ENCODE data around the gene LRP11.
"Not testable (repeated sequence)": the region's sequence is repeated elsewhere in the genome, so short reads cannot be mapped to it uniquely, and the experiment has no call there.

Gene LRP11, protein sequence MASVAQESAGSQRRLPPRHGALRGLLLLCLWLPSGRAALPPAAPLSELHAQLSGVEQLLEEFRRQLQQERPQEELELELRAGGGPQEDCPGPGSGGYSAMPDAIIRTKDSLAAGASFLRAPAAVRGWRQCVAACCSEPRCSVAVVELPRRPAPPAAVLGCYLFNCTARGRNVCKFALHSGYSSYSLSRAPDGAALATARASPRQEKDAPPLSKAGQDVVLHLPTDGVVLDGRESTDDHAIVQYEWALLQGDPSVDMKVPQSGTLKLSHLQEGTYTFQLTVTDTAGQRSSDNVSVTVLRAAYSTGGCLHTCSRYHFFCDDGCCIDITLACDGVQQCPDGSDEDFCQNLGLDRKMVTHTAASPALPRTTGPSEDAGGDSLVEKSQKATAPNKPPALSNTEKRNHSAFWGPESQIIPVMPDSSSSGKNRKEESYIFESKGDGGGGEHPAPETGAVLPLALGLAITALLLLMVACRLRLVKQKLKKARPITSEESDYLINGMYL

DNA sequence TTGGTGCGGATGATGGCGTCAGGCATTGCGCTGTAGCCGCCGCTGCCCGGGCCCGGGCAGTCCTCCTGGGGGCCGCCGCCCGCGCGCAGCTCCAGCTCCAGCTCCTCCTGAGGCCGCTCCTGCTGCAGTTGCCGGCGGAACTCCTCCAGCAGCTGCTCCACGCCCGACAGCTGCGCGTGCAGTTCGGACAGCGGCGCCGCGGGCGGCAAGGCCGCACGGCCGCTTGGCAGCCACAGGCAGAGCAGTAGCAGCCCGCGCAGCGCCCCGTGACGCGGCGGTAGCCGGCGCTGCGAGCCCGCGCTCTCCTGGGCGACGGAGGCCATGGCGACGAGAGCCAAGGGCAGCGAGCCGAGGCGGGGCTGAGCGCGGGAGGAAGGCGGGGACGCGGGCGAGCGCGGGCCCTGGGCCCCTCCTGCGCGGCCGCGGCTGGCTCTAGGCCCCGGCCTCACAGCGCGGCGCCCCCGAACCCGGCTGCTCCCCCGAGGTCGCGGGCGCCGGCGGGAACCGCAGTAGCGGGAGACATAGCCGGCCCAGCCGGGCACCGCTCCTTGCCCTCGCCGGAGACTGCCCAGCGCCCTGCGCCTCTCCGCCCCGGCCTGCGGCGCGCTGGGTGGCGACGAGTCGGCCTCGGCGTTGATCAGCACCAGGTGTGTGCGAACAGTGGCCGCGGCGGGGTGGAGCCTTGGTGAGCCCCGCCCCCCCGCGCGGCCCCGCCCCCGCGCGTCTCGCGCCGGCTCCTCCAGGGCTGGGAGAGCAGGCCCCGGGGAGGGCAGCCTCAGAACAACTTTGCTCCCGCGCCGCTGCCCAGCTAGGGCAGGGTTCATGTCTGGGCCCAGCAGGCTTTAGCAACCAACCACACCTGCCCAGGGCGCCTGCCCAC lies at the start of gene LRP11:
TSS of gene LRP11 (minus strand) at position 662 of the 880 bp plus-strand sequence. CDS start at position 323, 339 bp downstream.
- DNase-seq (ENCODE audit: low read depth in 2 of 2): peak; percentile 55 to 63

DNA sequence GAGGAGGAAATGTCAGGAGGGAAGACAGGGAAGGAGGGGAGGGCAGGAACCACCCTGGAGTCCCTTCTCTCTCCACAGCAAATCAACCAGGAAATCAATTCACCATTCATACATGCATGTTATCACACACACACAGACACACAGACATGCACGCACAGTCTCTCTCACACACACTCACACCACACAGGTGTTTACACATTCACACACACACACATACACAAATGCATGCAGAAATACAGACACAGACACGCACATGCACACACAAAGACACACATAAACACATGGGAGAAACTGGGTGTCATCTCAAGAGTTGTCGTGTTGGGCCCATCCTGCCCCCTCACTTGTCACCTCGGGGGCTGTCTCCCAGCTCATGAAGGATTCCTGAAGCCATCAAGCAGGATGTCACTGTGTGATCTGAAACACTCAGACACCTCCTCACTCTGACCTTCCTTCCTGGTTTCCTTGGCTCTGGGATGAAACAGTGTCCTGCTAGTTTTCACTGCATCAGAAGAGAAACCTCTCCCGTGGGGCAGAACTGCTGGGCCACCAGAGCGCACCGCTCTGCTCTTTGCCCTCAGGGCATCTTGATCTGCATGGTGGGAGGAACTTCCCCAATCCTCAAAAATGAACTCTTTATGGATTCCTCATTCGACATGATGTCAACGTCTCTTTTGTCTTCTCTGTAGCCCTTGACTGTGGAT lies 49.5 kb upstream of the LRP11 start:
- no peak for DNase-seq (ENCODE audit: low read depth in 2 of 2)

DNA sequence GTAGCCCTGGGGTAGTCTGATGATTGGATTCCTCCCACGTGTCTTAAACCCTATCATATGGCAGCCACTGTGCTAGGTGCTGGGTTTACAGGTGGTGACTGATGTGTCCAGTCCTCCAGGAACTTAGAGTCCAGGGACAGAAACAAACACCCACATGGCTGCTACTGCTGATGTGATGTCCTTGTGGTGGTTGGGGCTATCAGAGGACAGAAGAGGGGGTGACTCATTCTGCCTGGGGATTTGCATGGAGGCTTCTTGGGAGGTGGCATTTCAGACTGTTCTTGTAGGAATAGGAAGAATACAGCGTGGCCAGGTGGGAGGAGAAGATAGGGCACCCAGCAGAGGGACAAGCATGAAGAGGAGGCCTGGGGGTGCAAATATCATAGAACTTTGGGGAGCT lies 48.9 kb upstream of the LRP11 start:
- no peak for DNase-seq (ENCODE audit: low read depth in 2 of 2)

DNA sequence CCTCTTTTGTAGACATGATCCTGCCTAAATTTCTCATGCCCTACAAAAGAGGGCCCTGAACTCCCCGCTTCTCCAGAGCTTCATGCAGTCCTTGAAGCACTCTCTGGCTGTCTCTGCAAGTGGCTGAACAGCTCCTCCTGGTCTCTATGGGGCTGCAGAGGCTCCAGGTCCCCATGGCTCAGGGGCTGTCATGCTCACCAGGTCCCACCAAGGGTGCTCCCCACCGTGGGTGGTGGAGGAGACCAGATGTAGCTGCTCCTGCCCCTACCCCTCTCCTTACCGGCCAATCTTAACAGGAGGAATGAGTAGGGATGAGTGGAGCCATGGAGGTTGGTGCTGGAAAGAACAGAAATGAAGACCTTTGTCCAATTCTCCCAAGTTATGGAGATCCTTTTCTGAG lies 48.5 kb upstream of the LRP11 start:
- DNase-seq (ENCODE audit: low read depth in 2 of 2): not testable (repeated sequence)

DNA sequence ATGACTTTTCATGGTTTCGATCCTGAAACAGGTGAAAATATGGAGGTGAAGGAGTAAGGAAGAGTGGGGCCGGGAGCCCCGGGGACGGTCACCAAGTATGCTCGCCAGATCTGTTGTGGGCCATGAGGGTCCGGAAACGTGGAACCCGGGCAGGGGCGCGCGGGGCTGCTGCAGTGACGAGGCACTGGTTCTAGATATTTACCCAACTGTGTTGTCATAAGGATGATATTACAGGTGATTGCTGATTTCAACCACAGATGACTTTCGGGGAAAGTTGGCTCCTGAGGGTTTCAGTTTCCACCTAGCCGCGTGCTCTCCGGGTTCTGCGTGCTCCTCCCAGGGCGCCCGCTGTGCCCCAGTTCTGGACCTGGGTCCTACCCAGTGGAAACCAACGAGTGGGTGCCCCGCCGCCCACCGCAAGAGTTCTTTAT lies 46.6 kb upstream of the LRP11 start:
- no peak for DNase-seq (ENCODE audit: low read depth in 2 of 2)

DNA sequence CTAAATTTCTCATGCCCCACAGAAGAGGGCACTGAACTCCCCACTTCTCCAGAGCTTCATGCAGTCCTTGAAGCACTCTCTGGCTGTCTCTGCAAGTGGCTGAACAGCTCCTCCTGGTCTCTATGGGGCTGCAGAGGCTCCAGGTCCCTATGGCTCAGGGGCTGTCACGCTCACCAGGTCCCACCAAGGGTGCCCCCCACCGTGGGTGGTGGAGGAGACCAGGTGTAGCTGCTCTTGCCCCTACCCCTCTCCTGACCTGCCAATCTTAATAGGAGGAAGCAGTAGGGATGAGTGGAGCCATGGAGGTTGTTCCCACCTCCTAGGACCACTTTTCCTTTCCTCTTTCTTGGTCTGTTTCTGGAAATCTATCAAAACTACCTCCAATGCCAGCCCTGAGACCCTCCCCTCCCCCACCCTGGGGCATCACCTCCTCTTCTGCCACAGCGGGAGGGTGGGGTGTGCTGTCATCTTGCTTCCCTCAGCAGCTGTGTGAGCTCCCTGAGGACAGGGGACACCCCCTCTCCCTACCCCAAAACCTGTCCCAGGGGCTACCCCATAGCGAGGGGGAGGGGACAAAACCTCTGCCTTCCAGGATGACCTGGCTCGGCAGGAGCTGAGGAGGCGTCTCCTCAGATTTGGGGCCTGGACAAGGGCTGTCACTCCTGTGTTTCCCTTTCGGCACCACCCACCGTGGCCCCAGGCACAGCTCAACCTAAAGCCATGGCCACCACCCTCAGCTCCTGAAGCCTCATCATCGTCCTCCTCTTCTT lies 45.7 kb upstream of the LRP11 start:
- no peak for DNase-seq (ENCODE audit: low read depth in 2 of 2)

DNA sequence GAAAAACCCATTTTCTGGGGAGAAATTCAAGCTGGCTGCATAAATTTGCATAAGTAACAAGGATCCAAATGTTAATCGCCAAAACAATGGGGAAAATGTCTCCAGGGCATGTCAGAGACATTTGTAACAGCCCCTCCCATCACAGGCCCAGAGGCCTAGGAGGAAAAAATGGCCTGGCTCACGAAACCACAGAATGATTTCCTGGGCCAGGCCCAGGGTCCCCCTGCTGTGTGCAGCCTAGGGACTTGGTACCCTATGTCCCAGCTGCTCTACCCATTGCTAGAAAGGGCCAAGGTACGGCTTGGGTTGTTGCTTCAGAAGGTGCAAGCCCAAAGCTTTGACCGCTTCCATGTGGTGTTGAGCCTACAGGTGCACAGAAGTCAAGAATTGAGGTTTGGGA lies 44.3 kb upstream of the LRP11 start:
- not testable (repeated sequence) for DNase-seq (ENCODE audit: low read depth in 2 of 2)

DNA sequence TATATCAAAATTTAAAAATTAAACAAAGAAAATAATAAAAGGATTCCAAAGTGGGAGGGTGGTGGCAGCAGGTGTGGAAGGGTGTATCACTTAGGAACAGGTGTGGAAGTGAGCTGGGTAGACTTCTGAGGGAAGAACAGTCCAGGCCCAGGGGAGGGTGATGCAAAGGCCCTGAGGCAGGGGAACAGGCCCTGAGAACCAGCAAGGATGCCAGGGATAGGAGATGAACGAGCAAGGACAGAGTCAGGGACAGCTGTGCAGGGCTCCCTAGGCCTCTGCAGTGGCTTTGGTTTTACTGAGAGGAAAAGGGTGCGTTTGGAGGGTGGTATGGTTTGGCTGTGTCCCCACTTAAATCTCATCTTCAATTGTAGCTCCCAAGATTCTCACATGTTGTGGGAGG lies 43.2 kb upstream of the LRP11 start:
- no peak for DNase-seq (ENCODE audit: low read depth in 2 of 2)

DNA sequence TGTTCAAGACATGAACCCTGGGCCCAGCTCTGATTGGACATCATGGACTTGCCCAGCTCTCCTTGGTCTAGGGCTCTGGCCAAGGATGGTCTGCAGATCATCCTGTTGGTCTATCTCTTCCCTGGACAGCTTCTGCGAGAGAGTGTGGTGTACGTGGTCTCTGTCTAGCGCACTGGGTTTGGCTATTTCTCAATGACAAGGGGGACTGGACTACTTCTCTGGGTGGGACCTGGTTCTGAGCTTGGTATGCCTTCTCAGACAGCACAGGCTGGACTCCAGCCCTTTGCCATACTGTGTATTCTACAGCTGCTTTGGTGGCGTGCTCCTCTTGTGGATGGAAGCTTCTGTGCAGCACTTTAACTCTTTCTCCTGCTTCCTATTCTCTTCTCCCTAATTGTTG lies 42.2 kb upstream of the LRP11 start:
- DNase-seq (ENCODE audit: low read depth in 2 of 2): no peak

DNA sequence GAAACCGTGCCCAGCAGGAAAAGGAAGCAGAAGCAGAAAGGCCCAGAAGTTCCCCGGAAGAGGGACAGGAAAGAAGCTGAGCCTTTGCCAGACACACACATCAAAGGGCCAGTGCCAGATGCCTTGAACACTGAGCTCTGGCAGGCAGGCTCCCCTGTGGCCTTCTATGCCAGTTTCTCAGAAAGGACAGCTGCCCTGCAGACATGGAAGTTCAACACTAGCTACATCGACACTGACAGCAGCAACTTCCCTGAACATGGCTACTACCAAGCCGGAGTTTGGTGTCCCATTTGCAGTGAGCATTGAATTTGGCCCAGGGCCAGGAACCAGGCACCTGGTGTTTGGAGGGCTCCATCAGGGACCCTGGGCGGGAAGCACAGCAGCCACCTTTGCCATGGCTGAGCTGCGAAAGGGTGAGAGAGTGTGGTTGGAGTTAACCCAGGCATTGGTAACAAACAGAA lies 41.8 kb upstream of the LRP11 start:
- DNase-seq (ENCODE audit: low read depth in 2 of 2): no peak

DNA sequence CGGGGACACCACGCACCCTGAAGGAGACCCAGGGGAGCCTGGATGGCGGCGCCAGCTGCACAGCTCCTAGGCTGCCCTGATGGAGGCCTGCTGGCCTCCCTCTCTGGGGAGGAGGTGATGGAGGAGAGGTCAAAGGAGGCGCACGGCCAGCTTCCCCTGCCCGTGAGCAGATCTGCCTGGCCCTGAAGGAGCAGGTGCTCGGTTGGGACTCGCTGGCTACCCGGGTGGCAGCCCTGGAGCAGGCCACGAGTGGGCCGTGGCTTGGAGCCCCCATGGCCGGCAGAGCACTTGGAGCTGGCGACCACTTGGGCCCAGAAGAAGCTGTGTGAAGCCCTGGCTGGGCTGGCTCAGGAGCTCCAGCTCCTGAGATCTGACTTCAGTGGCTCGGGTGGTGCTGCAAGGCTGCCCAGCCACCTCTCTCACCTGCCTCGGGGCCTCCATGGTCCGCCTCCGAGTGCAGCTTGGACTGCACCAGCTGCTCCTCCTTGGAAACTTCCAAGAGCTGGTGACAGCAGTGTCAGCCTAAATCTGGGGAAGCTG lies 41.3 kb upstream of the LRP11 start:
- DNase-seq (ENCODE audit: low read depth in 2 of 2): no peak

DNA sequence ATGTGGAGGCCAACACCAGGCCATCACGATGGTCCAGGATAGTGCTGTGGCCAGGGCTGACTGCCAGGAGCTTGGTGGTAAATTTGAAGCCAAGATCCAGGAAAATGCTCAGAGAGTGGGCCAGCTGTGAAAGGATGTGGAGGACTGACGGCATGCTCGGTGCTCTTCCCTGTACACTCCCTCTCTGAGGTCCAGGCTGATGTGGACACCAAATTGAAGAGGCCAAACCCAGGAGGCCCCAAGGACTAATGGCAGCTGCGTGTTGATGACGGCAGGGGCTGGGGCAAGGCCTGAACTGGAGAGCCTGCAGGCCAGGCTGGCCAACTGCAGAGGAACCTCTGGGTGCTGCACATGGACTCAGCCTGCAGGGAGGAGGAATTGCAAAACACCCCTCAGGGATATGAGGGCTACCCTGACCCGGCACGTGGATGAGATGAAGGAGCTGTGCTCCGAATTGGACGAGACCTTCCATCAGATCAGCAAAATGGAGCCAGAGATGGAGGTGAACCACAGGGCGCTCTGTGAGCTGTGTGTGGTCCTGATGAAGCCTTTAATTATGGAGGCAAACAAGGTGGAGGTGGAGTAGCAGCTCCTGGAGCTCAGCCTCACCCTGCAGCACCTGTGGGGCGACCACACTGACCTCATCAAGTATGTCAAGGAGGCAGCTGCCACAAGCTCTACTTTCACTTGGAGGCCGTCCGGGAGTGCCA lies 40.7 kb upstream of the LRP11 start:
- no peak for DNase-seq (ENCODE audit: low read depth in 2 of 2)

DNA sequence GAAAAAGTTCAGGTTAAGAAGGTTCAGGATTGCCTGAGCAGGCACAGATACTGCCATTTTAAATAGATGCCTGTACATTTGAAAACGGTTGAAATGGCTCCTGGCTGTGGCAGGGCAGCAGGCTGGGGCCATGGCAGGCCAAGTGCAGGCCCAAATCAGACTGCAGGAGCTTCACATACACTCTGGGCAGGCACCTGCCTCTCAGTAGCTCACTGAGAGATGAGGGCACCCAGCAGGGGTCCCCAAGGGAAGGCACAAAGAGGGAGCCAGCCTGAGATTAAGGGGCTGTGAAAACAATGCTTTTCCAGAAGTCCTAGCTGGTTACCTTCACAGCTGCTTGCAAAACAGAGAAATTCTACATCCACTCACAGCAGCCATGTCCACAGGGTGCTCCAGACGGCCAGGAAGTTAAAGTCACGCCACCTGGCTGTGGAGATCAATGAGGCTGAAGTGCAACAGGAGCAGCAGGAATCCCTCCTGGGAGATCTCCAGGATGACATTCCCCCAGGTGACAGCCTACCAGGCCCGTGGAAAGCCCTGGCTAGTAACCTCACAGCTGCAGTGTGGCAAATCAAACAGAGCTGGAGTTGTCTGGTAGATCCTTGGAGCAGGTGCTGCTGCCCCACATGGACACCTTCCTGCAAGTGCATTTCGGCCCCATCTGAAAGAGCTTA lies 39.9 kb upstream of the LRP11 start:
- no peak for DNase-seq (ENCODE audit: low read depth in 2 of 2)

DNA sequence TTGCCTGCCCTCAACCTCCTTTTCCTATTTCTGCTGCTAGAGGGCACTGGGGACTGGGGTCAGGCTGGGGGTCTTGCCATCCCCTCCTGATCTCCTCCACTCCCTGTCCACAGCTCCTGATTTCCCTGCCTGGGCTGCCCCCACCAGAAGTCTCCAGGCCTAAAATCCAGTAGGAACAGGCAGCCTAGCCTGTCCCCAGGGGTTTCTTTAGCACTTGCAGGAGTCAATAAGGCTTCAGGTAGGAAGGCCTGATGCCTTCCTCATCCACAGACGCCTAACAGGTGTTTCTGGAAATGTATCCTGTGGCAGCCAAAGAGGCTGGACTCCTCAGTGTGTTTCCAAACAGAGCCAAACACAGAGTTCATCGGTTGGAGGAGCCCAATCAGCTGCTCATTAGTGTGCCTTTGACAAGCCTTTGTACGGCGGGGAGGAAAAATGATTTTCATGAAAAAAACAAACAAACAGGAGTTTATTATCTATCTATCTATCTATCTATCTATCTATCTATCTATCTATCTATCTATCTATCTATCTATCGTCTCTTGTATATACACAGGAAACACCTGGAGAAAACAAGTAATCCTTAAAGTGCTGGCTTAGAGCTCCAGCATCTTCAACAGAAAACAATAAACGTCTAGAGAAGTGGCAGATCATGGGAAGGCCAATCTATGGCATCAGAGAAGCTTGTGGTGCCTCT lies 37.4 kb upstream of the LRP11 start:
- DNase-seq (ENCODE audit: low read depth in 2 of 2): no peak

DNA sequence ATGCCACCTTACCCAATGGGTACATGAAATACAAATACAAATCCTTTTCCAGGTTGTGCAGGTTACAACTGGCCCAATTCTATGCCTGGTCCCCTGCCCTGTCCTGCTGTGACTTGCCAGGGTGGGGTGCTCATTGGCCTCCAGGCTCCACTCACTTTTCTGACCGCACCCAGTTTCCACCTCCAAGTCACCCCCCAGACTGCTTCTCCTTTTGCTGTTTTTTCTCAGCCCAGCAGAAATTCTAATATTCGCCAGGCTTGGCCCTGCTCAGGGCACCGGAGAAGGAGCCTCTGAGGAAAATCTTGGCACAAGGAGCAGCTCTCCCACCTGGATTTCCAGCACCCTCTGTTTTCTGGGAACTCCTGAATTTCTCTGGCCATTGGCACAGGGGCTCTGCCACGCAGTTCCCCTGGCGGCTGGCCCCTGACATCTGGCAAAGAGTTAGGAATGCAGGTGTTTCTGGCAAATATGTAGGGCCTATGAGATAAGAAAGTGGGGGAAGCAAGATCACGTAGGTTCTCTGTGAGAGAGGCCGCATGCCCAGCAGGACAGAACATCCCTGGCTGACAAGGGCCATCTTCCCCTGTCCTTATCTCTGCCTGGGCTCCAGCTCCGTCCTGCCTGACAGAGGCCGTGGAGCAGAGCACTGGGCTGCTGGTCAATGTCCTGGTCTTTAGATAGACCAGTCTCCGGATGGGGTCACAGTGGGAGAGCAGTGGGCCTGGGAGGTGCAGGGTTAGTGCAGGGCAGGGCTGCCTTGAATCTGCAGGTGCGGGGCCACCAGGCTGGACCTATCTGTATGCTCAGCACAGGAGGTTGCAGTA lies 36.7 kb upstream of the LRP11 start:
- no peak for DNase-seq (ENCODE audit: low read depth in 2 of 2)

DNA sequence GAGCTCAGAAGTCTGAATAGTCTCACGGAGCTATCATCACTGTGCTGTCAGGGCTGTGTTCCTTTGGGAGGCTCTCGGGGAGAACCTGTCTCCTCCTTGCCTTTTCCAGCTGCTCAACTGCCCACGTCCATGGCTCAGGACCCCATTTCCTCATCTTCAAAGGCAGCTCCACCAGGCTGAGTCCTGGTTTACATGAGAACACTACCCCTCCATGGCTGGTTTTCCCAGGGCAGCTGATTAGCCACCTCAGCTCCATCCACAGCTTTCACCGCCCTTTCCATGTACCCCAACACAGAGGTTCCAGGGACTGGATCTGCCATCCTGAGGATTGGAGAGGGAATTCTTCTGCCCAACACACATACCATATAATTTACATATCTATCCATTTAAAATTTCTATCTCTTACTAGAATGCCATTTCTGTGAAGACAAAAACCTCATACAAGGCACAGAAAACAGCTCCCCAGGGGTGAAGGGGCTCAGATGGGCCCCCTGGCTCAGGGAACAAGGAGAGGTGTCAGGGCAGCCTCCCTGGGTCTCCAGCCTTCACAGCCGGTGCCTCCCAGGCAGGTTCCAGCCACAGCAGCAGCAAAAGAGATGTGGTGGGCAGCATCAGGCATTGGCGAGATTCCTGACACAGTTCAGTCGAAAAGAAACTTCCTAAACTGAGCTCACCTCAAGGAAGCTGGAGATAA lies 35.9 kb upstream of the LRP11 start:
- no peak for DNase-seq (ENCODE audit: low read depth in 2 of 2)

DNA sequence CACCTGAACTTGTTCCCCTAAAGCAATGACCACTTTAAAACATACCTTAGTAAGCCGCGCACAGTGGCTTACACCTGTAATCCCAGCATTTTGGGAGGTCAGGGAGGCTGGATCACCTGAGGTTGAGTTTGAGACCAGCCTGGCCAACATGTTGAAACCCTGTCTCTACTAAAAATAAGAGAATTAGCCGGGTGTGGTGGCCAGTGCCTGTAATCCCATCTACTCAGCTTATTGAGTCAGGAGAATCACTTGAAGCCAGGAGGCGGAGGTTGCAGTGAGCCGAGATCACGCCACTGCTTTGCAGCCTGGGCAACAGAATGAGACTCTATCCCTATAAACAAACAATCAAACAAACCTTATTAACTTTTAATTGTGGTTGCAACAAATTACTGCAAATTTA lies 35.3 kb upstream of the LRP11 start:
- DNase-seq (ENCODE audit: low read depth in 2 of 2): no peak

DNA sequence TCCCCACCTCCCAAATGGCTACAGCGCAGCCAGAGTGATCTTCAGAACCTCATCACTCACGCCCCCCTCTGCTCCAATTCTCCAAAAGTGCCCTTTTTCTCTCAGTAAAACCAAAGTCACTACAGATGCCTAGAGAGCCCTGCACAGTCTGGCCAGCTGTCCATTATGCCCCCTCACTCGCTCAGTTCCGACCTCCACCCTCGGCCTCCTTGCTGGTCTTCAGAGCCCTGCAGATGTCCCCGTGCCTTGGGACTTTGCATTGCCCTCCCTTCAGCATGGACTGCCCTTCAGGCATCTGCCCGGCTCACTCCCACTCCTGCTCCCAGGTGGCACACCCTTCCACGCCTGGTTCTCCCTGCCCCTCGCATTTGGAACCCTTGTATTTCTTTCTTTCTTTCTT lies 34.8 kb upstream of the LRP11 start:
- DNase-seq (ENCODE audit: low read depth in 2 of 2): no peak

Measured in activated CD8-positive, alpha-beta memory T cell treated with anti-CD3 and anti-CD28 coated beads for 4 hours (primary cell).